NCI-H128 (cell line): Measurements from ENCODE around the gene REM2.

ENCODE experiments used
- DNase-seq: peaks from one replicate; lab custom pipeline; 2025; ENCODE audit not compliant: unreplicated experiment; lab: John Stamatoyannopoulos, UW

The REM2 gene, protein sequence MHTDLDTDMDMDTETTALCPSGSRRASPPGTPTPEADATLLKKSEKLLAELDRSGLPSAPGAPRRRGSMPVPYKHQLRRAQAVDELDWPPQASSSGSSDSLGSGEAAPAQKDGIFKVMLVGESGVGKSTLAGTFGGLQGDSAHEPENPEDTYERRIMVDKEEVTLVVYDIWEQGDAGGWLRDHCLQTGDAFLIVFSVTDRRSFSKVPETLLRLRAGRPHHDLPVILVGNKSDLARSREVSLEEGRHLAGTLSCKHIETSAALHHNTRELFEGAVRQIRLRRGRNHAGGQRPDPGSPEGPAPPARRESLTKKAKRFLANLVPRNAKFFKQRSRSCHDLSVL

DNA sequence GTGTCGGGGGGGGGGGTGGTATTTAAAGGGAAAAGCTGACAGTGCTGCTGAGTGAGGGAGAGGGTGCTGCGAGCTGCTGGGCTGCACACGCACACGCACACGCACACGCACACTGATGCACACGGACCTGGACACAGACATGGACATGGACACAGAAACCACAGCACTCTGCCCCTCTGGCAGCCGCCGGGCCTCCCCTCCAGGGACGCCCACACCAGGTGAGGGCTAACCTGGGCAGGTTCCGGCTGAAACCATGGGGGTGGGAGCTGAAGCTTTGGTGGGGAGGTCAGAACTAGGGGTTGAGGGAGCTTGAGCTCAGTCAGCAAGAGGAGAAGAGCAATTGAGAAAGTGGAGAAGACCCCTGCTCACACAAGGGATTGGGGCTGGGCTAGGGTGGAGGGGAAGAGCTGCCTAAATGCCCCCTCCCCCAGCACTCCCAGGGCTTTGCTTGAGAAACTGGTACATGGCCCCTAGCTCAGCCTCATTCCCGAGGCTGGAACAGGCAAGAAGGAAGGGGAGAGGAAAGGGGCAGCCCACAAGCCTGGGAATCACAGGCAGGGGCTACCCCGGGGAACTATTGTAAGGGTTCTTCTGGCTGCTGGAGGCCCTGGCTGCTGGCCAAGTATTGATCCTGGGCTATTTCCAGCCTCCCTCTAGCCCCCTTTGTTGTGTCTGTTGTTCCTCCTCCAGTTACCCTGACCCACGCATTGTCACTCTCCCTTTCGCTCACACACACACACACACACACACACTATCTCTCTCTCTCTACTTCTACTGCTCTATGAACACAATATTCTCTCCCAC, at the start of gene REM2:
TSS of gene REM2 (plus strand) at position 50 of the 804 bp plus-strand sequence. CDS start at position 116, 66 bp downstream.
- no peak for DNase-seq

DNA sequence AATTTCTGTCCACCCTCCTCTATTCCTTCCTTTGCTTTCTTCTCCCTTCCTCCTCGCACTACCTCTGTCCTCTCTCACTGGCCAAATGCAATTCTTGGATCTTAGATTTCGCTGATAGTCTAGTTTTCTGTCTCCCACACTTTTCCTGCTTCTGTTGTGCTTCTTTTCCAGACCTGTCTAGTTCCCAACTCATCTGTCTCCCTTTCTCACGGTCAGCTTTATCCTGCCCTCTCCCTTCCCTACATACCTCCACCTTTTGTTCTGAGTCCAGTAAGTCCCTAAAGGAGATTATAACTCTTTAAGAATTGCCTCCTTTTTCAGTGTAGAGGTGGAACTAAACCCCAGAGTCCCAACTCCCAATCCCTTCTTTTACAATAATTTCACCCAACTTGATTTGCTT, 47.5 kb upstream of the REM2 start:
- DNase-seq, result no peak

DNA sequence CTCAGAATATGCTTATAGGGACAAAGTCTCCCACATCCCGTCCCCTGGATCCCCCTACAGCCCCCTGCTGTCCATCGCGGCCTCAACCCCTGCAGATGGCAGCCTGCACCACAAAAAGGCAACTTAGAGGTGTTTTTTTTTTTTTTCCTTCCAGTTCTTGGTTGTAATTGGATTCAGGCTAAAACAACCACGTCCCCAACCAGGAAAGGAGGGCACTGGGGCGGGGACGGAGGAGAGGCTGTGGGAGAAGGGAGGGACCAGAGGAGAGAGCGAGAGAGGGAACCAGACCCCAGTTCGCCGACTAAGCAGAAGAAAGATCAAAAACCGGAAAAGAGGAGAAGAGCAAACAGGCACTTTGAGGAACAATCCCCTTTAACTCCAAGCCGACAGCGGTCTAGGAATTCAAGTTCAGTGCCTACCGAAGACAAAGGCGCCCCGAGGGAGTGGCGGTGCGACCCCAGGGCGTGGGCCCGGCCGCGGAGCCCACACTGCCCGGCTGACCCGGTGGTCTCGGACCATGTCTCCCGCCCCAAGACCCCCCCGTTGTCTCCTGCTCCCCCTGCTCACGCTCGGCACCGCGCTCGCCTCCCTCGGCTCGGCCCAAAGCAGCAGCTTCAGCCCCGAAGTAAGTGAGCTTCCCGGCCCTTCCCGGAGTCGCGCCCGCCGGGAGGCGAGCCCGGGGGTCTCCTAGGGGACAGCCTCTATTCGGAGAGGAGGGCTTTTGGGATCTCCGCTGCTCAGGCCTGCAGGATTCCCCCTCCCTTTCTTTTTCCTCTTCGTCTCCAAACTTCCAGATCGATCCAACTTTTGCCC, 46.5 kb upstream of the REM2 start, which contains the start of gene MMP14:
TSS of gene MMP14 (plus strand) at position 285 of the 813 bp plus-strand sequence. CDS start at position 518, 233 bp downstream.
- DNase-seq, result no peak

DNA sequence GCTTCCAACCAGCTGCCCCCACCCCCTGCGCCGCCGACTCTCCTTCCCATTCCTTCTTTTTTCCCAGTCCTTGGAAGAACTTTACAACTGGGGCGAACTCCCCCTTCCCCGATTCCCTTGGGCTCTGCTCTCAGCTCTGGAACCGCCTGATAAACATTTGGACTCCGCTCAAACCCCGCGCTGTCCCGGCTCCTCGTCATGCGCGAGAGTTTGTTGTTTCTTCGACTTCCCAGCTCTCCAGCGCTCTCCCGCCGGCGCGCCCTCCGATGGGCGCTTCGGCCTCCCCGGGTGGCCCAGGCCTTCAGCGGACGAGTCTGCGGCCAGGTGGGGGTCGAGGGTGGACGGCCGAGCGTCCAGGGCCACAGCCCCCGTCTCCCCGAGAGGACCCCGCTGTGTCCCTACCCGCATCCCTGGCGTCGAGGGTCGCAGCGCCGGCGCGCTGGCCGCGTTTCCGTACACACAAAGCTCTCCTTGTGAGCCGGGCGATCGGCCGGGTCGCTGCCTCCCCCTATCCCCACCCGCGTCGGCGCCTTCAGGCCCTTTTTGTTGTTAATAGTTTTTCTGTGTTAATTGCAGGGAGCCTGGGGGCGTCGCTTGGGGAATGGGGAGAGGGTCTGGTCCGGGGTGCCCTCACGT, 45.8 kb upstream of the REM2 start:
- no peak for DNase-seq

DNA sequence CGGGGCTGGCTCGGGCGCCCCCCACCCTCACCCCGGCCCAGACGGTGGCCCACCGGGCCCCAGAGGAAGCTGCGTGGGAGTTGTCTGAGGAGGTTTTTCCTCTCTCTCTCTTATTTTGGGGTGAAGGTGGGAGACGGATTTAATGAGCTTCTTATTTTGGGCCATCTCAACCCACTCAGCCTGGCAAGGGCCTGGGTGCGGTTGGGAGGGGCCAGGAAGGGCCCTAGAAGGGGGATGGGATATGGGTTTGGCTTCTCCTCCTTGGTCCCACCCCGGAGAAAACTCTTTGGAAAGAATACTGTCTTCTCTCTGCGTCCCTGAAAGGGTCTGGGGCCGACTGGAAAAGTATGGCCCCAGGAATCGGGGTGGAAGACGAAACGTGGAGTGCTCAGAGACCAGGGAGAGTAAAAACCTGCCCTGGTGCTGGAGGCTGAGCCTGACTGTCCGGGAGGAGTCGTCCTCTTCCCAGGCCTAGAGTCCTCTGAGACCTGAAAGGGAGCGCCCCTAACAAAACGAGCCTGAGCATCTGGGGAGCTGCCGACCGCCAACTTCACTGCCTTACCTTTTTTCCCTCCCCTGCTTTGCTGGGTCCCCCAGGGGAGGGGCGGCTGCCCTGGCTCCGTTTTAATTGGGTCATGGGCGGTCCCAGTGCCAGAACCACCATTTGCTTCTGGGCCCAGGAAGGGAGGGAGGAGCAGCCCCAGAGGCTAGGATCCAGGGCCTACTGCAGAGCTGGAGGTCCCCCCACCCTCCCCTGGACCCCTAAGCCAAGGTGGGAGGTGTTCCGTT, 45.1 kb upstream of the REM2 start:
- no peak for DNase-seq

DNA sequence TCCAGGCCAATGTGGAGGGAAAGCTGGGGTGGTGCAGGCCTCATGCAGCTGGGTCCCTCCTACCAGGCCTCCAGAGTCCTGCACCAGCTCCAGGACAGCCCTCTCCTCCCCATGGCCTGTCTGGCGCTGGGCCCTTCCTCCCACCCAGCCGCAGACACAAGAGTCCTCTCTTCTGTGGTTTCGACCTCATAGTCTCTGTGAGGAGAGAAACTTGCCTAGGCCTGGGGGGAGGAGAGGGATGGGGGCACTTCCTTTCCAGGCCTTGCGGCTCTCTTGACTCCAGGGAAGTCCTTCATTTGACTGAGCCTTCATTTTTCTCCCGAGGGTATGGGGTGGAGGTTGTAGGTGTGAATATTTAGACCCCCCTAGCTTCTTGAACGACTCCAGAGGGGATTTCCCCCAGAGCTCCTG, 44.4 kb upstream of the REM2 start:
- no peak for DNase-seq

DNA sequence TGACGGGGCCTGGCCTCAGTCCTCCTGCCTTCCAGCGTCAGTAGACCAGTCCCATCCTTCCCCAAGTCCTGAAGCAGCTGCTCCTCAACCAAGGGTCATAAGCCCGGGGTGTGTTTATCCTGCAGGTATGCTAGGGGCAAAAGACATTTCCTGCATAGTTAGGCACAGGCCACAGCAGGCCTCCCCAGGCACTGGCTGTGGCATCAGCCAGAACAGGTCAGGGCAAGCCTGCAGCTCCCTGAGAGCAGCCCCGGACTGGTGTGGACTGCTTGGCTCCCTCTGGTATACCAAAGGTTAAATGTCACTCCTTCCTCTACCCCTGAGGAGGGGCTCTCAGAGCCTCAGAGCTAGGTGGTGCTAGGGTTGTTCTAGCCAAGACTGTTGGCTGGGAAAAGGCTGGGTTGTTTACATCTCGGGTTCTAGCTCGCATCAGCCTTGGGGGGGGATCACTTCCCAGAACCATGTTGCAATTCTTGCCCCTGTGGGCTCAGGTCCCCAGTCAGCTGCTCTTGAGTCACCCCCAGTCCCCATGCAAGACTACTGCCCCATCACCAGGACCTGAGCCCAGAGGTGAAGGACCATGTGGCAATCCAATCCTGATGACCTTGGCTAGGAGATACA, 43.8 kb upstream of the REM2 start:
- DNase-seq, result no peak

DNA sequence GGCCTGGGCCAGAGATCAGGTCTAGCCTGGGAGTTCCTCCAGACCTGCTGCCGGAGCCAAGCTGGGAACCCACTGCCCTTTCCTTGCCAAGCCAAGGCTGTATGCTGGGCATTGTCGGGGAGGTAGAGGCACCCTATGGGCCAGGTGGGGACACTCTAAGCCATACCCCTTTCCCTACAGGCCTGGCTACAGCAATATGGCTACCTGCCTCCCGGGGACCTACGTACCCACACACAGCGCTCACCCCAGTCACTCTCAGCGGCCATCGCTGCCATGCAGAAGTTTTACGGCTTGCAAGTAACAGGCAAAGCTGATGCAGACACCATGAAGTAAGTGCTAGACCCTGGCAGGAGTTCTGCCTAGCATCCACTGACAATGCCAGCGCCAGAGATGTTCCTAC, 41.7 kb upstream of the REM2 start:
- no peak for DNase-seq

DNA sequence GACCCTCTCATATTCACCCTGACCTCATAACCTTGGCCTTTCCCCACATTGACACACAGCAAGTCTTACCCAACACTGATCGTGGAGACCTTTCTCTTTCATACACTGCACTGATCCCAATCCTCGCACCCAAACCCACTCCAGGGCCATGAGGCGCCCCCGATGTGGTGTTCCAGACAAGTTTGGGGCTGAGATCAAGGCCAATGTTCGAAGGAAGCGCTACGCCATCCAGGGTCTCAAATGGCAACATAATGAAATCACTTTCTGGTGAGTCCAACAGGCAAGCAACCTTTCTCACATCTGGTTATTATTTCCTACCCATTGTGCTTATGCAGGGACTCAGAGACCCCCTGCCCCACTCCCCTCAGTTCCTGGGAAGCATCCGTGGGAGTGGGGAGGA, 41.3 kb upstream of the REM2 start:
- no peak for DNase-seq

DNA sequence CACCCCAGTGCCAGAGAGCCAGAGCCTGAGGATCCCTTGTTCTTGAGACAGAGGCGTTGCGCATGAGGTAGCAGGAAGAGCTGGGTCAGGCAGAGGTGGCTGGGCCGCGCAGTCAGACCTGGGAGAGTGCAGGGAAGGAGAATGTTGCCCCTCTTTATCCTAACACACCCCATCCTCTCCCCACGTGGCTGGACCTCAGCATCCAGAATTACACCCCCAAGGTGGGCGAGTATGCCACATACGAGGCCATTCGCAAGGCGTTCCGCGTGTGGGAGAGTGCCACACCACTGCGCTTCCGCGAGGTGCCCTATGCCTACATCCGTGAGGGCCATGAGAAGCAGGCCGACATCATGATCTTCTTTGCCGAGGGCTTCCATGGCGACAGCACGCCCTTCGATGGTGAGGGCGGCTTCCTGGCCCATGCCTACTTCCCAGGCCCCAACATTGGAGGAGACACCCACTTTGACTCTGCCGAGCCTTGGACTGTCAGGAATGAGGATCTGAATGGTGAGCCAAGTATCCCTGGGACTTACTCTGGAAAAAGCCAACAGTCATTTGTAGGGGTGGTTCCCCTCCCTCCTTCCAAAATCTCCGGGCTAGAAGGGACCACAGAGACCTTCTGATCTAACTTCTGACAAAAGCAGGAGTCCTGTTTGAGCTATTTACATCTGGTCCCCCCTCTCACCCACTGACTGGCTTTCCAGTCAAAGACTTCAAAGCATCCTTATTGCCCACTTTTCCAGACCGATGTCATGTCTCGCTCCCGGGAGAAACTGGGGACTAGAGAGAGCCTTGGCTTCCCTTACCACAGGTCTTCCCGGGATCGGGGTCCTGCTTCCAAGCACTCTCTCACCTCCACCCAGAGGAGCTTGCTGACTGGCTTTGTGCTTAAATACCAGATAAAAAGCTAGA, 40.6 kb upstream of the REM2 start:
- no peak for DNase-seq

DNA sequence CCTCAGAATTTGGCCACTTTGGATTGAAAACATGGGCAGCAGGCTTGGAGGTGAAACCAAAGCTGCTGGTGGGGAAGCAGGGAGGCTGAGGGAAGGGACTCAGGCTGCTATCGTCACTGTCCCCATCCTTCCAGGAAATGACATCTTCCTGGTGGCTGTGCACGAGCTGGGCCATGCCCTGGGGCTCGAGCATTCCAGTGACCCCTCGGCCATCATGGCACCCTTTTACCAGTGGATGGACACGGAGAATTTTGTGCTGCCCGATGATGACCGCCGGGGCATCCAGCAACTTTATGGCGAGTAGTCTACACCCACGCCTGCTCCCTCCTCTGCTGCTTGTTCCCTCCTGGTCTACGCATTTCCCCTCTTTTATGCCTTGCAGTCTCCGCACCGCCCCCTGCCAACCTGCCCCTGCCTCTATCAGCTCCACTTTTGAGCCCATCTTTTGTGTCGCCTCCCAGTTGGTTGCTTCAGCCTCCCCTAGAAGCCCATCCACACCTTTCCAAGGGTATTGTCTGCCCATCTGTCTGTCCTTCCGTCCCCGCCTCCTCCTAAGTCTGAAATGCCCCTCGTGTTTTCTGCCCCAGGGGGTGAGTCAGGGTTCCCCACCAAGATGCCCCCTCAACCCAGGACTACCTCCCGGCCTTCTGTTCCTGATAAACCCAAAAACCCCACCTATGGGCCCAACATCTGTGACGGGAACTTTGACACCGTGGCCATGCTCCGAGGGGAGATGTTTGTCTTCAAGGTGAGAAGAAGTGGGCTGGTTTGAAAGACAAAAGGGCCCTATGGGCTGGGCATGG, 39.7 kb upstream of the REM2 start:
- no peak for DNase-seq

DNA sequence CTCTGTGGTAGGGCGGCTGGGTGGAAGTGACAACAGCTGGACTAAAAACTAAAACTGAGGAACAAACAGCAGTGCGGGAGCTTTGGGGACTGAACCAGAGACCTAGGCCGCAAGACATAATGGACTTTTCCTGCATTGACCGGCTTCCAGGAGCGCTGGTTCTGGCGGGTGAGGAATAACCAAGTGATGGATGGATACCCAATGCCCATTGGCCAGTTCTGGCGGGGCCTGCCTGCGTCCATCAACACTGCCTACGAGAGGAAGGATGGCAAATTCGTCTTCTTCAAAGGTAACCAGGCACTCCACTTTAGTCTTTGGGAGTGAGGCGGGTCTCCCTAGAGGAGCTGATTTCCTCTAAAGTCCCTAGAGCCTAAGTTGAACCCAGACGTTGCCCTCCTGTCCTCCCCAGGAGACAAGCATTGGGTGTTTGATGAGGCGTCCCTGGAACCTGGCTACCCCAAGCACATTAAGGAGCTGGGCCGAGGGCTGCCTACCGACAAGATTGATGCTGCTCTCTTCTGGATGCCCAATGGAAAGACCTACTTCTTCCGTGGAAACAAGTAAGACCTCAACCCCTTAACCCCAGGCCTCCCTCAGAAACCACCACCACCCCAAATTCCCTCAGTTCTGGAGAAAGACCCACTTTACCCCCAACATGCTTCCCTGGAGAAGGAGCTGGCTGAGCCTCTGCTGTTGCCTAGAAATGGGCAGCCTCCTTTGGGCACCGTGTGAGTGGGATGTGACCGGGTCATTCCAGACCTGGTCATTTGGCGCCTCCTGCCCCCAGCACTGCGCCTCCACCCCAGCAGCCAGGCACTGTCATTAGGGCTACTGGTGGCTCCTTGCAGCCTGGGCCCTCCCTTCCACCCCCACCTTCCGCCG, 38.6 kb upstream of the REM2 start:
- no peak for DNase-seq

DNA sequence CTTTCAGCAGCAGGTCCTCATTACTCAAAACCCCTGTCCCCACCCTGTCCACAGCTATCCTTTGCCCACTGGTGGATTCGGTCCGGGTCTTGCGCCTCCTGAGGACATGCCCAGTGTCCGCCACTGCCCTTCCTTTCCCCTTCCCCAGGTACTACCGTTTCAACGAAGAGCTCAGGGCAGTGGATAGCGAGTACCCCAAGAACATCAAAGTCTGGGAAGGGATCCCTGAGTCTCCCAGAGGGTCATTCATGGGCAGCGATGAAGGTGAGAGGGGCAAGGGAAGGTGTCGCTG, 38.0 kb upstream of the REM2 start:
- DNase-seq, result no peak

DNA sequence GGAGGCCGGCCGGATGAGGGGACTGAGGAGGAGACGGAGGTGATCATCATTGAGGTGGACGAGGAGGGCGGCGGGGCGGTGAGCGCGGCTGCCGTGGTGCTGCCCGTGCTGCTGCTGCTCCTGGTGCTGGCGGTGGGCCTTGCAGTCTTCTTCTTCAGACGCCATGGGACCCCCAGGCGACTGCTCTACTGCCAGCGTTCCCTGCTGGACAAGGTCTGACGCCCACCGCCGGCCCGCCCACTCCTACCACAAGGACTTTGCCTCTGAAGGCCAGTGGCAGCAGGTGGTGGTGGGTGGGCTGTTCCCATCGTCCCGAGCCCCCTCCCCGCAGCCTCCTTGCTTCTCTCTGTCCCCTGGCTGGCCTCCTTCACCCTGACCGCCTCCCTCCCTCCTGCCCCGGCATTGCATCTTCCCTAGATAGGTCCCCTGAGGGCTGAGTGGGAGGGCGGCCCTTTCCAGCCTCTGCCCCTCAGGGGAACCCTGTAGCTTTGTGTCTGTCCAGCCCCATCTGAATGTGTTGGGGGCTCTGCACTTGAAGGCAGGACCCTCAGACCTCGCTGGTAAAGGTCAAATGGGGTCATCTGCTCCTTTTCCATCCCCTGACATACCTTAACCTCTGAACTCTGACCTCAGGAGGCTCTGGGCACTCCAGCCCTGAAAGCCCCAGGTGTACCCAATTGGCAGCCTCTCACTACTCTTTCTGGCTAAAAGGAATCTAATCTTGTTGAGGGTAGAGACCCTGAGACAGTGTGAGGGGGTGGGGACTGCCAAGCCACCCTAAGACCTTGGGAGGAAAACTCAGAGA, 37.0 kb upstream of the REM2 start:
- DNase-seq, result no peak

DNA sequence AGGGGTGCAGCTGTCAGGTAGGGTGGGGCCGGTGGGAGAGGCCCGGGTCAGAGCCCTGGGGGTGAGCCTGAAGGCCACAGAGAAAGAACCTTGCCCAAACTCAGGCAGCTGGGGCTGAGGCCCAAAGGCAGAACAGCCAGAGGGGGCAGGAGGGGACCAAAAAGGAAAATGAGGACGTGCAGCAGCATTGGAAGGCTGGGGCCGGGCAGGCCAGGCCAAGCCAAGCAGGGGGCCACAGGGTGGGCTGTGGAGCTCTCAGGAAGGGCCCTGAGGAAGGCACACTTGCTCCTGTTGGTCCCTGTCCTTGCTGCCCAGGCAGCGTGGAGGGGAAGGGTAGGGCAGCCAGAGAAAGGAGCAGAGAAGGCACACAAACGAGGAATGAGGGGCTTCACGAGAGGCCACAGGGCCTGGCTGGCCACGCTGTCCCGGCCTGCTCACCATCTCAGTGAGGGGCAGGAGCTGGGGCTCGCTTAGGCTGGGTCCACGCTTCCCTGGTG, 36.2 kb upstream of the REM2 start:
- no peak for DNase-seq

DNA sequence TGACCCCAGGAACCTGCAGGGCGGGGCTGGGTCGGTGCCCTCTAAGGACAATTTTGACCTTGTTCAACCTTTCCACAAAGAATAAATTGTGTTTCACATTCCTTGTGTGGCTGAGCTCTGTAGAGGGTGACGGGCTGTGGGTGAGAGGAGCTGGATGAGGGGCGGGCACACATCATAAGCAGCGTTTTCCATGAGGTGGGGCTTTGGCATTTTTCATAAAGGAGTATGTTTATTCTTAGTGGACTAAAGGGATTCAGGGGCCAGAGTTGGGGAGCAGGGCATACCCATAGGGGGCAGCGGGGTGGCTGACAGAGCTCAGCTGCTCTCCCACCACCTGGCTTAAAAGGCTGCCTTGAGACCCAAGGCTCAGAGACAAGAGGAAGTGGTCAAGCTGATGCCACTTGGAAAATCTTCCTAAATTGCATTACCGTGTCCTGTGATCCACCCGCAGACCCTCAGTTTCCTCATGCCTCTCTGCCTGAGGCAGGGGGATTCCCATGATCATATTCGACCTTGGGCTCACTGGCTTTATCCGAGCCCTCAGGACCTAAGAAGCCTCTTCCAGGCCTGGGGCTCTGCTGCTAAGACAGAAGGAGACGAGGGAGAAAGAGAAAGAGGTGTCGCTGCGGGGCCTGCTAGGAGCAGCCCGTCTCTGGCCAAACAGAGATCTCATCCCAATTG, 35.2 kb upstream of the REM2 start:
- no peak for DNase-seq
